ENCODE results near the gene PIP5K1B.

GRCh38 chr9:68721666-68722330 is 16.8 kb downstream of the PIP5K1B start:
- TF ChIP-seq TP53 (CRISPR knock-in tag; IDR thresholded peaks at IDR 0.05) = no peak
- TF ChIP-seq CTCF (IDR thresholded peaks at IDR 0.05) = no peak
- no peak for TF ChIP-seq ZNF423 (CRISPR knock-in tag; IDR thresholded peaks at IDR 0.05)

All from WTC11 (cell line).